ENCODE data around the gene LRR1.
"Not testable (repeated sequence)": the region's sequence is repeated elsewhere in the genome, so short reads cannot be mapped to it uniquely, and the experiment has no call there.

The LRR1 gene

GRCh38 chr14:49636866-49637265, 38.1 kb downstream of the LRR1 start:
- no peak for DNase-seq (ENCODE audit: low read depth)
- no peak overlapping the region for H3K4me3 ChIP-seq (ENCODE audit: low read length)
- TF ChIP-seq, protein P1, sequence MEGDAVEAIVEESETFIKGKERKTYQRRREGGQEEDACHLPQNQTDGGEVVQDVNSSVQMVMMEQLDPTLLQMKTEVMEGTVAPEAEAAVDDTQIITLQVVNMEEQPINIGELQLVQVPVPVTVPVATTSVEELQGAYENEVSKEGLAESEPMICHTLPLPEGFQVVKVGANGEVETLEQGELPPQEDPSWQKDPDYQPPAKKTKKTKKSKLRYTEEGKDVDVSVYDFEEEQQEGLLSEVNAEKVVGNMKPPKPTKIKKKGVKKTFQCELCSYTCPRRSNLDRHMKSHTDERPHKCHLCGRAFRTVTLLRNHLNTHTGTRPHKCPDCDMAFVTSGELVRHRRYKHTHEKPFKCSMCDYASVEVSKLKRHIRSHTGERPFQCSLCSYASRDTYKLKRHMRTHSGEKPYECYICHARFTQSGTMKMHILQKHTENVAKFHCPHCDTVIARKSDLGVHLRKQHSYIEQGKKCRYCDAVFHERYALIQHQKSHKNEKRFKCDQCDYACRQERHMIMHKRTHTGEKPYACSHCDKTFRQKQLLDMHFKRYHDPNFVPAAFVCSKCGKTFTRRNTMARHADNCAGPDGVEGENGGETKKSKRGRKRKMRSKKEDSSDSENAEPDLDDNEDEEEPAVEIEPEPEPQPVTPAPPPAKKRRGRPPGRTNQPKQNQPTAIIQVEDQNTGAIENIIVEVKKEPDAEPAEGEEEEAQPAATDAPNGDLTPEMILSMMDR (conservative IDR thresholded peaks at IDR 0.05; ENCODE audit: low read depth, low read length): no peak

DNA sequence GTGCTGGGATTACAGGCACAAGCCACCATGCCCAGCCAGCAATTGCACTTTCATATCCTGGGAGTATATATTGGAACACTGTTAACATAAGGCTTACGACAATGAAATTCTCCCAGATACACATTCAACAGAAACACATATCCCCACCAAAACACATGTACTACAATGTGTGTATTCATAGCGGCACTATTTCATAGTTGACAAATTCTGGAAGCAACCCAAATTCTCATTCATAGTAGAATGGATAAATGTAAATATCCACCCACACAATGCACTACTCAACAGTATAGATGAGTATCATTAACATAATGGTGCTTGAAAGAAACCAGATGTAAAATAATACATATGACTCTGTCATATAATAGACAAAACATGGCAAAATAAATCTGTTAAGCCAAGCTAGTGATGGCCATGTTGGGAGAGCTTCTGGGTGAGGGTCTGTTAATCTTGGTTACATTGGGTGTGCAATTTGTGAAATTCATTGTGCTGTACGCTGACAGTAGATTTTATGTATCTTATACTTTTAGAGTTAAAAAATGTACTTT, 38.9 kb downstream of the LRR1 start:
- H3K4me3 ChIP-seq (ENCODE audit: low read length): no peak overlapping the region
- TF ChIP-seq, protein P1 (conservative IDR thresholded peaks at IDR 0.05; ENCODE audit: low read depth, low read length): no peak
- DNase-seq (ENCODE audit: low read depth): no peak

DNA sequence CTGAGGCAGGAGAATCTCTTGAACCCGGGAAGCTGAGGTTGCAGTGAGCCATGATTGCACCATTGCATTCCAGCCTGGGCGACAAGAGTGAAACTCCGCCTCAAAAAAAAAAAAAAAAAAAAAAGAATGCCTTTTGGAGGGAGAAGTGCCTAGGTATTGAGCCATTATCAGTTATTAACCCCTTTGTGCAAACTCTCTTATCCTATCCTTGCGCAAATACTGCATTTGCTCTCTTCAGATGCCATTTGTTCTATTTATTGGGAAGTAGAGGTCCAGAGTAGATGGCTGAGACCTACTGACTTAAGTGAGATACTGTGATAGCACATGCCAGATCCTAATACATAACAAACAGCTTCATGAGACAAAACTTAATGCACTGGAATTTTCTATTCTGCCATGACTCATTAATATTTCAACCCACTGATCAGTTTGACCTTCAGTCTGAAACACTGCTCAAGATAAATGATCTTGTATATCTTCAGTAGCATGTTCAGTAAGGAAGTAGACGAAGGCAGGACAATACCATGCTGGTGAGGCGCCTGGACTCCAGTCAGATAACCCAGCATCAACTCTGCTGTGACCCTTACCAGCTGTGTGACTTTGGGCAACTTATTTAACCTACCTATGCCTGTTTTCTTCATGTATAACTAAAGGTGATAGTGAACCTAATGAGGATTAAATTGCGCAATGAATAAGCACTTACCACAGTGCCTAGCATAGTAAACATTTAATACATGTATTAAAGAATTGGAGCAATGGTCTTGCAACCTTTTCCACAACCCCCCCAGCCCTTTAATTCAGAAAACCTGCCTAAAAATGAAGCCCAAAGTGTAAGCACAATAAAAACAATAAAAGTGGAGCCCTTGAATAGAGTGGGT, 42.0 kb downstream of the LRR1 start:
- TF ChIP-seq, protein P1 (conservative IDR thresholded peaks at IDR 0.05; ENCODE audit: low read depth, low read length): no peak
- DNase-seq (ENCODE audit: low read depth): no peak
- H3K4me3 ChIP-seq (ENCODE audit: low read length): no peak overlapping the region

DNA sequence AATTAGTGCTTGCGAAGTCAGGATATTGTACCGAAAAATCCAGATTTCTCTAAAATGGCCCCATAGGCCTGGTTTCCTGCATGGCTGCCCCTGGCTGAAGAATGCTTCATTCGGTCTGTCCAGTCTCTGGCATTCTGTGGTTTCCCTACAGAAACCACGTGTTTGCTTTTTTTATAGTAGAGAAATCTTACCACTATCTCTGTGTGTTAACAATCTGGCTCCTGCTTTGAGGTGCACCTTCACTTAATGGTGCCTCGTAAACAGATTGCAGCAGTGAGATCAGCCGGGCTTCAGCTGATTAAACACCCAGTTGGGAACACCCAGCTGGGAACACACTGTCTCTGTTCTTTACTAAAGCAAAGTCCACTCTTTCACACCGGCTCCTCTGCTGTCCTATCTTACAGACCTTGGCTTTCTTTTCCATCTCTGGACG, 43.0 kb downstream of the LRR1 start:
- DNase-seq (ENCODE audit: low read depth): no peak
- no peak overlapping the region for H3K4me3 ChIP-seq (ENCODE audit: low read length)
- TF ChIP-seq, protein P1 (conservative IDR thresholded peaks at IDR 0.05; ENCODE audit: low read depth, low read length): no peak

- TF ChIP-seq, protein P1 (conservative IDR thresholded peaks at IDR 0.05; ENCODE audit: low read depth, low read length): no peak
- no peak for DNase-seq (ENCODE audit: low read depth)
- H3K4me3 ChIP-seq (ENCODE audit: low read length): no peak overlapping the region
Observed at GRCh38 chr14:49642163-49642562, 43.4 kb downstream of the LRR1 start.

DNA sequence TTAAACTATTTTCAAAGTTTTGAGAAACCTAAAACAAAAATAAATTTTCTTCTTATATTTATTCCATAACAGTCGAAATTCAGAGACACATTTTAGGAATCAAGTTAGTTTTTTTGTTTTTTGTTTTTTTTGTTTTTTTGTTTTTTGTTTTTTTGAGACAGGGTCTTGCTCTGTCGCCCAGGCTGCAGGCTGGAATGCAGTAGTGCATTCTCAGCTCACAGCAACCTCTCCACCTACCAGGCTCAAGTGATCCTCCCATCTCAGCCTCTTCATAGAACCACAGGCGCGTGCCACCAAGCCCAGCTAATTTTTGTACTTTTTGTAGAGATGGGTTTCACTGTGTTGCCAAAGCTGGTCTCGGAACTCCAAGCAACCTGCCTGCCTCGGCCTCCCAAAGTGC, 54.8 kb downstream of the LRR1 start:
- no peak overlapping the region for H3K4me3 ChIP-seq (ENCODE audit: low read length)
- DNase-seq (ENCODE audit: low read depth): no peak
- TF ChIP-seq, protein P1 (conservative IDR thresholded peaks at IDR 0.05; ENCODE audit: low read depth, low read length): no peak

DNA sequence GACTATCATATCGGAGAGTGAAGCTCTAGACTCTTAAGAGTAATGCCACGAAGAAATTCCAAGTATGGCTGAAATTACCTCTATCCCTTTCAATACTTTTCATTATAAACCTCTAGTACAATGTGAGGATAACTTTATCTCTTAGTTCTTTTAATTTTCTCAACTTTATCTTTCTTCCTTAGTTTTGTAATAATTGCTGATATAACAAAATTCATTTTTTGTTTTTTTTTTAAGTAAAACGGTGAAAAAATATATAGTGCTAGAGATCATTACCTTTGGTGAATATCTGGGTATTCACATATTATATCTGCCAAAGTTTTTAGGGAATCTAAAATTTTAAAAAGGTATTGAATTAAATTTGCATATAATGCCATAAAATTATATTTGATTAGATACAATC, 55.8 kb downstream of the LRR1 start:
- TF ChIP-seq, protein P1 (conservative IDR thresholded peaks at IDR 0.05; ENCODE audit: low read depth, low read length): no peak
- H3K4me3 ChIP-seq (ENCODE audit: low read length): no peak overlapping the region

GRCh38 chr14:49657500-49657899, 58.8 kb downstream of the LRR1 start:
- DNase-seq (ENCODE audit: low read depth); H3K4me3 ChIP-seq (ENCODE audit: low read length): not testable (repeated sequence)

More for the DNA sequence above, 55.8 kb downstream of the LRR1 start:
- DNase-seq (ENCODE audit: low read depth): no peak
